HepG2 (cell line): Measurements from ENCODE around the gene FGF2. TPM values are rescaled to one million over a fixed set of nuclear protein-coding genes. Genes with fewer than 3 reads are reported as not detected.
A peak's percentile ranks its signal among the peaks of the same experiment; 100 is the strongest.

Experiments used
- ATAC-seq: fragments of 200-7000 bp; cut with Tn5 transposase; 3 replicates; pipeline ENCODE4 v1.9.1; 2020; ENCODE audit warnings: mild to moderate bottlenecking, moderate library complexity
- BruUV-seq: library from RNA; stranded (reverse); fragments of 400-500 nt; replicated peaks from 2 replicates; lab custom pipeline; 2021; lab: Mats Ljungman, UMichigan
- CTCF ChIA-PET: fragments of 300-600 bp; formaldehyde crosslinking; extraction: SDS; loops from one replicate; lab custom pipeline; 2021; ENCODE audit warnings: low total read pairs, inconsistent platforms, low intra/inter-chr PET ratio; lab: Yijun Ruan, JAX
- POLR2A ChIA-PET: fragments of 350-600 bp; sonication (Branson Sonifier 250); formaldehyde crosslinking; loops from one replicate; lab custom pipeline; 2020; ENCODE audit warnings: antibody characterized with exemption, inconsistent platforms; lab: Yijun Ruan, JAX
- DNase-seq: peaks from one replicate; pipeline ENCODE4 v3.0.0-alpha.2; 2015; ENCODE audit warnings: low spot score
- FAIRE-seq: peaks from 3 replicates; lab custom pipeline; 2011; peaks lifted over from hg19 to GRCh38; lab: Jason Lieb, UNC
- H2AFZ ChIP-seq: one replicate; pipeline ENCODE4 v1.6.1; 2011; ENCODE audit warnings: low read length, inconsistent platforms
- H3K27ac ChIP-seq: fragments of 300-600 bp; 3 replicates; pipeline ENCODE4 v1.8.0; 2011; ENCODE audit warnings: mixed run types, mild to moderate bottlenecking, mixed read lengths, low read length, inconsistent platforms; ENCODE audit not compliant: insufficient read depth; ENCODE audit errors: extremely low read length
- H3K27me3 ChIP-seq, 2 experiments: fragments of 200-600 bp in 1 of 2; 2 replicates in 1 of 2; 3 replicates in 1 of 2; pipeline versions ENCODE4 v1.6.0 to v1.8.0; 2011; ENCODE audit warnings: low read length in 2 of 2, mild to moderate bottlenecking in 2 of 2, moderate library complexity in 2 of 2, inconsistent platforms in 1 of 2; ENCODE audit not compliant: insufficient read depth in 2 of 2, control insufficient read depth in 1 of 2
- H3K36me3 ChIP-seq, 2 experiments: fragments of 200-600 bp in 1 of 2; replicated peaks in 1 of 2; 2 replicates in 1 of 2; 3 replicates in 1 of 2; pipeline versions ENCODE4 v1.5.1 to v1.8.0; 2011; ENCODE audit warnings: low read length in 2 of 2, inconsistent platforms in 1 of 2; ENCODE audit not compliant: insufficient read depth in 2 of 2, control insufficient read depth in 1 of 2
- H3K4me1 ChIP-seq: 2 replicates; pipeline ENCODE4 v1.5.1; 2012; ENCODE audit warnings: low read length, inconsistent platforms; ENCODE audit not compliant: insufficient read depth
- H3K4me2 ChIP-seq: 2 replicates; pipeline ENCODE4 v1.6.0; 2011; ENCODE audit warnings: low read depth, low read length, inconsistent platforms
- H3K4me3 ChIP-seq, 3 experiments: fragments of 200-600 bp in 1 of 3; sonication (generic), shearing (Covaris generic) in 1 of 3; replicated peaks in 1 of 3; 2 replicates each; pipeline ENCODE4 v1.5.1; 2011 to 2016; ENCODE audit warnings: low read length in 3 of 3, inconsistent platforms in 2 of 3, low read depth in 2 of 3, mild to moderate bottlenecking in 2 of 3, control low read depth in 1 of 3, mixed read lengths in 1 of 3; ENCODE audit not compliant: insufficient read depth in 1 of 3
- H3K79me2 ChIP-seq: one replicate; pipeline ENCODE4 v1.6.1; 2011; ENCODE audit warnings: low read length, inconsistent platforms; ENCODE audit not compliant: insufficient read depth
- H3K9ac ChIP-seq: 2 replicates; pipeline ENCODE4 v1.6.0; 2011; ENCODE audit warnings: mild to moderate bottlenecking, low read depth, low read length, inconsistent platforms; ENCODE audit not compliant: insufficient read depth
- H3K9me3 ChIP-seq: 2 replicates; pipeline ENCODE4 v1.5.1; 2012; ENCODE audit warnings: mild to moderate bottlenecking, low read length
- H4K20me1 ChIP-seq: 2 replicates; pipeline ENCODE4 v1.6.0; 2011; ENCODE audit warnings: inconsistent platforms, mild to moderate bottlenecking, low read length, moderate library complexity; ENCODE audit not compliant: insufficient read depth
- ATAD3A ChIP-seq: sonication (generic); formaldehyde crosslinking; IDR thresholded peaks from 2 replicates; pipeline ENCODE4 v1.4.0; 2020; ENCODE audit warnings: missing genetic modification reagents
- ATF4 ChIP-seq, 2 experiments: fragments of 450-650 bp in 1 of 2; sonication (generic) in 1 of 2; formaldehyde crosslinking; IDR thresholded peaks; 2 replicates each; pipeline versions ENCODE4 v1.5.0 to v1.8.0; 2020 to 2022; ENCODE audit warnings: mild to moderate bottlenecking in 1 of 2, missing genetic modification reagents in 1 of 2
- BCLAF1 ChIP-seq: fragments of 450-650 bp; IDR thresholded peaks from 2 replicates; pipeline ENCODE4 v1.6.1; 2017; ENCODE audit warnings: mild to moderate bottlenecking
- CEBPB ChIP-seq: IDR thresholded peaks from 2 replicates; pipeline ENCODE4 v1.6.1; 2011; ENCODE audit warnings: low read depth, low read length, improper control_type of control experiment, borderline replicate concordance
- CEBPG ChIP-seq: IDR thresholded peaks from 2 replicates; pipeline ENCODE4 v1.6.1; 2016
- CENPBD1 ChIP-seq: sonication (generic); formaldehyde crosslinking; IDR thresholded peaks from 2 replicates; pipeline ENCODE4 v1.8.0; 2022; ENCODE audit warnings: missing genetic modification reagents, low read depth, mild to moderate bottlenecking, borderline replicate concordance
- HOXD1 ChIP-seq: sonication (generic); formaldehyde crosslinking; IDR thresholded peaks from 2 replicates; pipeline ENCODE4 v1.5.0; 2020; ENCODE audit warnings: missing genetic modification reagents
- PAF1 ChIP-seq: IDR thresholded peaks from 2 replicates; pipeline ENCODE4 v1.6.1; 2016; ENCODE audit warnings: missing genetic modification reagents, missing compliant biosample characterization
- PLRG1 ChIP-seq: fragments of 450-650 bp; conservative IDR thresholded peaks from 2 replicates; pipeline ENCODE4 v1.6.1; 2016
- POLR2AphosphoS5 ChIP-seq: IDR thresholded peaks from 2 replicates; pipeline ENCODE4 v1.6.1; 2012; ENCODE audit warnings: low read depth, low read length
- RELA ChIP-seq: sonication (generic); formaldehyde crosslinking; IDR thresholded peaks from 2 replicates; pipeline ENCODE4 v1.4.0; 2020; ENCODE audit warnings: missing genetic modification reagents
- SIX4 ChIP-seq: sonication (generic); formaldehyde crosslinking; IDR thresholded peaks from 2 replicates; pipeline ENCODE4 v1.4.0; 2020; ENCODE audit warnings: missing genetic modification reagents
- WGBS: methylation state at CpG from one replicate; pipeline ENCODE4 v1.1.6; 2017; ENCODE audit warnings: low lambda C conversion rate; 5-methylcytosine and 5-hydroxymethylcytosine counted together
- in situ Hi-C: cut with HindIII; loops from 2 replicates; pipeline ENCODE4 v1.10.0; 2017; ENCODE audit warnings: low pct_unique_long_range_greater_than_20kb; ENCODE audit not compliant: extremely low pct_ligation_motif_present
- intact Hi-C: fragments of 100-400 bp; cut with micrococcal nuclease; formaldehyde crosslinking; loops from one replicate; pipeline ENCODE4 v1.10.0; 2022; ENCODE audit not compliant: unreplicated experiment
- polyA plus RNA-seq, 8 experiments: library from polyadenylated mRNA; depleted of rRNA in 3 of 8; stranded (reverse) in 7 of 8; unstranded in 1 of 8; fragments of >200 nt; fragmentation: Illumina TruSeq in 4 of 8; extraction: Trizol in 4 of 8; gene quantifications; 2 replicates each; pipeline versions ENCODE4 v1.2.1 to v1.2.3, GENCODE V29; 2011 to 2016; ENCODE audit warnings: low read depth in 4 of 8, missing spikeins in 1 of 8, mixed read lengths in 1 of 8; ENCODE audit not compliant: insufficient read depth in 1 of 8
- total RNA-seq, 5 experiments: library from RNA; depleted of rRNA; stranded (reverse); fragments of >200 nt; fragmentation: Illumina TruSeq; extraction: Trizol; gene quantifications; 2 replicates each; pipeline ENCODE4 v1.2.3, GENCODE V29; 2016; ENCODE audit warnings: low read depth in 1 of 5

The FGF2 gene
- total and polyA plus RNA-seq, 2 of the 13 experiments (the other 11 are each of a cell fraction or from before 2014, with no cell fraction given): 0.01 to 0.02 TPM

- ChIA-PET CTCF (no interaction called here), POLR2A (no interaction called here)
- H3K4me2 ChIP-seq: no peak overlapping the region
These were observed 47.4 kb downstream of the FGF2 start for GRCh38 chr4:122873821-122874593.

GRCh38 chr4:122875949-122876348, 49.3 kb downstream of the FGF2 start:
- no peak for FAIRE-seq
- Histone ChIP-seq H3K9me3 (peaks cover 6% of the 10 kb centered on the region), H3K27ac (no peak overlapping the region), H2AFZ (no peak overlapping the region), H3K4me1 (peaks cover 6% of the 10 kb centered on the region; the same call in 1 of the 2 replicates), H3K36me3 (no peaks in the 10 kb centered on the region), H3K79me2 (no peaks in the 10 kb centered on the region), H4K20me1 (no peaks in the 10 kb centered on the region), H3K4me2 (no peak overlapping the region), H3K27me3 (no peaks in the 10 kb centered on the region), H3K4me3 (no peak overlapping the region), H3K9ac (no peak overlapping the region)
- no TSS peak for BruUV-seq
- DNase-seq: no peak
- in situ Hi-C loops (no loop called here), intact Hi-C loops (no loop called here)
- no peak for ATAC-seq
- WGBS: 81% methylated on average over 5 of the region's 5 CpGs
- CTCF ChIA-PET: no interaction called here
- POLR2A ChIA-PET: no interaction called here
- no peak for TF ChIP-seq PLRG1
- no peak for TF ChIP-seq POLR2AphosphoS5
- TF ChIP-seq ATAD3A (CRISPR knock-in tag): no peak
- no peak for TF ChIP-seq SIX4
- no peak for TF ChIP-seq ATF4 (CRISPR knock-in tag; IDR thresholded peaks at IDR 0.05)
- no peak for TF ChIP-seq BCLAF1
- TF ChIP-seq RELA (CRISPR knock-in tag): no peak
- no peak for TF ChIP-seq PAF1 (CRISPR knock-in tag)
- TF ChIP-seq HOXD1: no peak

More at GRCh38 chr4:122873821-122874593, 47.4 kb downstream of the FGF2 start:
- in situ Hi-C loops: no loop called here
- intact Hi-C loops: loop anchor here (1.0 kb wide), 1 partner anchor 45 kb away; no protein-coding TSS in a partner anchor
- ATAC-seq (no peak), DNase-seq (peak; percentile 5), FAIRE-seq (no peak)
- no peak for TF ChIP-seq CENPBD1
- peak; percentile 60 for TF ChIP-seq CEBPG (CRISPR knock-in tag)
- 0 out of 4 replicates have a peak, but pooled peaks of 1 of the 2 experiments have one; percentile 29 for TF ChIP-seq ATF4 (CRISPR knock-in tag; IDR thresholded peaks at IDR 0.05)
- TF ChIP-seq CEBPB: peak; percentile 86
- H3K27me3 ChIP-seq: no peaks in the 10 kb centered on the region
- H2AFZ ChIP-seq: no peak overlapping the region
- H3K79me2 ChIP-seq: no peaks in the 10 kb centered on the region
- BruUV-seq: no TSS peak
- no peaks in the 10 kb centered on the region for H4K20me1 ChIP-seq
- no peaks in the 10 kb centered on the region for H3K36me3 ChIP-seq
- H3K9me3 ChIP-seq: no peaks in the 10 kb centered on the region
- H3K27ac ChIP-seq: no peak overlapping the region
- H3K4me3 ChIP-seq: no peak overlapping the region
- H3K9ac ChIP-seq: no peak overlapping the region
- WGBS: 25% methylated on average over 4 of the region's 4 CpGs
- H3K4me1 ChIP-seq: peaks cover 6% of the 10 kb centered on the region; the same call in 1 of the 2 replicates
